SK-N-SH (cell line): ENCODE measurements around the gene CLCN2. TPM values are rescaled to one million over a fixed set of nuclear protein-coding genes. Genes with fewer than 3 reads are reported as not detected.

Source experiments
- CTCF ChIA-PET: fragments of 300-600, 350-600 bp; formaldehyde crosslinking; extraction: SDS; loops from one replicate; lab custom pipeline; 2021; lab: Yijun Ruan, JAX
- POLR2A ChIA-PET: fragments of 350-600 bp; sonication (Branson Sonifier 250); formaldehyde crosslinking; extraction: SDS; loops from one replicate; lab custom pipeline; 2020; ENCODE audit warnings: antibody characterized with exemption, inconsistent platforms; lab: Yijun Ruan, JAX
- DNase-seq: peaks from one replicate; pipeline ENCODE4 v3.0.0; 2012
- H2AFZ ChIP-seq: fragments of 200-600 bp; sonication (generic); 2 replicates; pipeline ENCODE4 v1.8.1; 2016; ENCODE audit warnings: antibody characterized with exemption, mild to moderate bottlenecking, low read depth
- H3F3A ChIP-seq: fragments of 200-600 bp; sonication (generic); replicated peaks from 2 replicates; pipeline ENCODE3; 2016; ENCODE audit warnings: antibody characterized with exemption, mild to moderate bottlenecking; ENCODE audit not compliant: insufficient read depth
- H3K27ac ChIP-seq, 2 experiments: fragments of 200-500 bp in 1 of 2; fragments of 200-600 bp in 1 of 2; sonication (Bioruptor generic) in 1 of 2; sonication (generic), shearing (Covaris generic) in 1 of 2; 2 replicates each; pipeline versions ENCODE4 v1.5.1 to v1.6.1; 2014 to 2016; ENCODE audit warnings: low read depth in 2 of 2, inconsistent platforms in 1 of 2, low read length in 1 of 2, mild to moderate bottlenecking in 1 of 2, mixed read lengths in 1 of 2
- H3K27me3 ChIP-seq: fragments of 200-600 bp; sonication (generic), shearing (Covaris generic); 2 replicates; pipeline ENCODE4 v1.6.1; 2016; ENCODE audit warnings: mixed run types; ENCODE audit not compliant: insufficient read depth
- H3K36me3 ChIP-seq, 2 experiments: fragments of 200-500 bp in 1 of 2; fragments of 200-600 bp in 1 of 2; sonication (Bioruptor generic) in 1 of 2; sonication (generic) in 1 of 2; replicated peaks in 1 of 2; 2 replicates each; pipeline versions ENCODE3 to v1.5.1; 2014 to 2016; ENCODE audit warnings: low read length in 1 of 2, mild to moderate bottlenecking in 1 of 2; ENCODE audit not compliant: insufficient read depth in 2 of 2, control insufficient read depth in 1 of 2
- H3K4me1 ChIP-seq, 2 experiments: fragments of 200-500 bp in 1 of 2; fragments of 200-600 bp in 1 of 2; sonication (Bioruptor generic) in 1 of 2; sonication (generic), shearing (Covaris generic) in 1 of 2; 2 replicates each; pipeline versions ENCODE4 v1.5.1 to v1.6.1; 2014 to 2016; ENCODE audit warnings: low read depth in 1 of 2, low read length in 1 of 2, mixed run types in 1 of 2; ENCODE audit not compliant: insufficient read depth in 2 of 2, control insufficient read depth in 1 of 2
- H3K4me2 ChIP-seq: fragments of 200-600 bp; sonication (generic), shearing (Covaris generic); 2 replicates; pipeline ENCODE4 v1.6.1; 2017; ENCODE audit warnings: mixed run types
- H3K4me3 ChIP-seq, 2 experiments: fragments of 200-500 bp in 1 of 2; fragments of 200-600 bp in 1 of 2; sonication (Bioruptor generic) in 1 of 2; sonication (generic), shearing (Covaris generic) in 1 of 2; 2 replicates each; pipeline versions ENCODE4 v1.5.1 to v1.8.1; 2014 to 2016; ENCODE audit warnings: low read depth in 2 of 2, inconsistent platforms in 1 of 2, low read length in 1 of 2, mild to moderate bottlenecking in 1 of 2, mixed read lengths in 1 of 2, moderate library complexity in 1 of 2
- H3K79me2 ChIP-seq: fragments of 200-600 bp; sonication (generic); 2 replicates; pipeline ENCODE4 v1.8.1; 2017; ENCODE audit warnings: mild to moderate bottlenecking; ENCODE audit not compliant: insufficient read depth
- H3K9ac ChIP-seq: fragments of 200-600 bp; sonication (generic); 2 replicates; pipeline ENCODE4 v1.6.1; 2017; ENCODE audit warnings: mixed run types
- H3K9me2 ChIP-seq: fragments of 200-600 bp; sonication (generic); 2 replicates; pipeline ENCODE4 v1.6.1; 2017; ENCODE audit warnings: mixed run types
- H3K9me3 ChIP-seq: fragments of 200-600 bp; sonication (generic); 2 replicates; pipeline ENCODE4 v1.6.1; 2017; ENCODE audit warnings: mixed run types, mild to moderate bottlenecking, moderate library complexity
- H4K20me1 ChIP-seq: fragments of 200-600 bp; sonication (generic); 2 replicates; pipeline ENCODE4 v1.6.1; 2017; ENCODE audit warnings: mild to moderate bottlenecking, mixed run types; ENCODE audit not compliant: insufficient read depth
- CHD2 ChIP-seq: fragments of 150-350 bp; IDR thresholded peaks from 2 replicates; pipeline ENCODE4 v1.6.1; 2018; ENCODE audit warnings: low read length; ENCODE audit not compliant: partially characterized antibody
- ELF1 ChIP-seq: IDR thresholded peaks from 2 replicates; pipeline ENCODE4 v1.4.0; 2012
- FOXJ3 ChIP-seq: sonication (generic); formaldehyde crosslinking; IDR thresholded peaks from 2 replicates; pipeline ENCODE4 v1.5.1; 2020; ENCODE audit warnings: mild to moderate bottlenecking, missing genetic modification reagents
- FOXM1 ChIP-seq: IDR thresholded peaks from 2 replicates; pipeline ENCODE4 v1.4.0; 2012; ENCODE audit warnings: low read depth, mild to moderate bottlenecking
- IRF3 ChIP-seq: fragments of 150-350 bp; IDR thresholded peaks from 2 replicates; pipeline ENCODE4 v1.6.1; 2016; ENCODE audit warnings: mild to moderate bottlenecking, low read depth, low read length
- JUND ChIP-seq: IDR thresholded peaks from 2 replicates; pipeline ENCODE4 v1.4.0; 2012
- NFIC ChIP-seq: IDR thresholded peaks from 2 replicates; pipeline ENCODE4 v1.4.0; 2012; ENCODE audit warnings: borderline replicate concordance
- POLR2AphosphoS5 ChIP-seq: IDR thresholded peaks from 2 replicates; pipeline ENCODE4 v1.6.1; 2012; ENCODE audit warnings: low read depth, low read length
- RCOR1 ChIP-seq: fragments of 150-350 bp; IDR thresholded peaks from 2 replicates; pipeline ENCODE4 v1.6.1; 2017; ENCODE audit warnings: antibody characterized with exemption, low read length
- RFX5 ChIP-seq: IDR thresholded peaks from 2 replicates; pipeline ENCODE4 v1.6.1; 2012; ENCODE audit warnings: mild to moderate bottlenecking, improper control_type of control experiment, low read length
- RXRA ChIP-seq: IDR thresholded peaks from 2 replicates; pipeline ENCODE4 v1.4.0; 2012; ENCODE audit warnings: low read depth, mild to moderate bottlenecking, borderline replicate concordance
- SIN3A ChIP-seq: IDR thresholded peaks from 2 replicates; pipeline ENCODE4 v1.6.1; 2012; ENCODE audit warnings: low read depth, mild to moderate bottlenecking, low read length, moderate library complexity, borderline replicate concordance
- TAF1 ChIP-seq: IDR thresholded peaks from 2 replicates; pipeline ENCODE4 v1.6.1; 2012; ENCODE audit warnings: low read depth, mild to moderate bottlenecking, low read length, moderate library complexity, borderline replicate concordance
- WGBS: methylation state at CpG from one replicate; pipeline ENCODE4 v1.1.6; 2017; ENCODE audit warnings: low lambda C conversion rate; 5-methylcytosine and 5-hydroxymethylcytosine counted together
- polyA plus RNA-seq, 3 experiments: library from polyadenylated mRNA; depleted of rRNA; stranded (reverse); fragments of >200 nt; gene quantifications; 2 replicates each; pipeline ENCODE4 v1.2.3, GENCODE V29; 2012
- TF ChIP-seq, protein P1 (sequence below): fragments of 150-350 bp; IDR thresholded peaks from 2 replicates; pipeline ENCODE4 v1.6.1; 2017; ENCODE audit warnings: antibody characterized with exemption, low read length, low read depth, borderline replicate concordance

The CLCN2 gene
- polyA plus RNA-seq, 1 of the 3 experiments (the other 2 are of a cell fraction) = 9.1 TPM

DNA sequence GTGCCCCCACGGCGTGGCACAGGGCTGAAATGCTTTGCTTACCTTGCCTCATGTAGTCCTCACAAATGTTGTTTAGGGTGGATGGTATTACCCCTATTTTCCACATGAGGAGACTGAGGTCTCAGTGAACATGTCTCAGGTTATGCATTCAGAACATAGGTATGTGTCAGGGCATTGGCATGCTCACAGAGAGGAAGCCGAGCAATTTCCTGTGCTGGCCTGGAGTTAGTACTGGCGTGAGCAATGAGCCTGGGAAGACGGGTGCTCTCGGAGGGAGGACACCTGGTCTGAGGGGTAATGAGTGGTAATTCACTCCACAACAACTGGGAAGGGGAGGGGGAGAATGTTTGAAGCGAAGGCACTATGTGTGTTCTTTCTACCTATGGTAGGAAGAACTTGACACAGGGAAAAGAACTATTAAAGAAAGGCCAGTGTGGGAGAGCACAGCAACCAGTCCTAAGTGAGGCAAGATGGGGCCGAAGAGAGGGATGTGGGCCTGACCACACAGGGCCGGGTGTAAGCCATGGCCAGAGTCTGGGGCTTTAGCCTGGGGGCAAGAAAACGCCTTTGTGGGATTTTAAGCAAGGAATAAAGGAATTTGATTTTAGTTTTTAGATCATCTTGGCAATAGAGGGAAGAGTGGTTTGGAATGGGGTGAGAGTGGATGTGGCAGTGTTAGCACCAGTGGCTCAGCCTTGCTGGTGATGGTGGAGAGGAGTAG lies 28.9 kb downstream of the CLCN2 start (continued):
- TF ChIP-seq IRF3 (no peak), NFIC (peak; percentile 66), FOXM1 (no peak)

DNA sequence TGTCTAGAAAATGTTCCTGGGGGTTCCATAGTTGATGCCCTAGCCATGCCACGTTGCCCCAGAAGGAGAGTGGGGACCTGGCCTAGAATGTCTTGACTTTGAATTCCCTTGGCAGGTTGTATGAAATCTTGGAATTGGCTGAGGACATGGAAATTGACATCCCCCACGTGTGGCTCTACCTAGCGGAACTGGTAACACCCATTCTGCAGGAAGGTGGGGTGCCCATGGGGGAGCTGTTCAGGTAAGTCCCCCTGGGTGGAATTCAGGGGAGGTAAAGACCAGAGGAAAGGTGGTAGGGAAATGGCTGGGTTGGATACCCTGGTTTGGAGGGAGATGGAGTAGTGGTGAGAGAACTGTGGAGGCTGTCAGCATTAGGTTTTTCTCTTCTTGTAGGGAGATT lies 32.9 kb downstream of the CLCN2 start:
- H3K9ac ChIP-seq = no peak overlapping the region
- no peaks in the 10 kb centered on the region for H3K9me3 ChIP-seq
- no peak for DNase-seq
- ChIA-PET CTCF (interaction anchor here (1.2 kb wide), 1 partner anchor 11 kb away, joined by 3 read pairs; no protein-coding TSS in a partner anchor), POLR2A (interaction anchor here (1.0 kb wide), 1 partner anchor 9 kb away, joined by 3 read pairs; no protein-coding TSS in a partner anchor)
- H3K27ac ChIP-seq = no peak overlapping the region
- peaks cover 81% of the 10 kb centered on the region for H3K79me2 ChIP-seq
- peaks cover 0 to 18% of the 10 kb centered on the region in 2 experiments; a peak in 3 of 4 replicates for H3K4me1 ChIP-seq
- no peak overlapping the region for H3K4me2 ChIP-seq
- H2AFZ ChIP-seq = no peak overlapping the region
- peaks cover 85 to 89% of the 10 kb centered on the region in 2 experiments for H3K36me3 ChIP-seq
- peaks cover 71% of the 10 kb centered on the region for H3F3A ChIP-seq
- H4K20me1 ChIP-seq = peaks cover 36% of the 10 kb centered on the region
- no peak overlapping the region for H3K4me3 ChIP-seq
- TF ChIP-seq, protein P1, sequence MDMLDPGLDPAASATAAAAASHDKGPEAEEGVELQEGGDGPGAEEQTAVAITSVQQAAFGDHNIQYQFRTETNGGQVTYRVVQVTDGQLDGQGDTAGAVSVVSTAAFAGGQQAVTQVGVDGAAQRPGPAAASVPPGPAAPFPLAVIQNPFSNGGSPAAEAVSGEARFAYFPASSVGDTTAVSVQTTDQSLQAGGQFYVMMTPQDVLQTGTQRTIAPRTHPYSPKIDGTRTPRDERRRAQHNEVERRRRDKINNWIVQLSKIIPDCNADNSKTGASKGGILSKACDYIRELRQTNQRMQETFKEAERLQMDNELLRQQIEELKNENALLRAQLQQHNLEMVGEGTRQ = no peak
- TF ChIP-seq NFIC = no peak
- TF ChIP-seq POLR2AphosphoS5 = no peak
- TF ChIP-seq RFX5 = no peak
- TF ChIP-seq CHD2 = no peak
- TF ChIP-seq TAF1 = no peak
- TF ChIP-seq RCOR1 = no peak
- no peak for TF ChIP-seq RXRA
- no peak for TF ChIP-seq ELF1
- TF ChIP-seq SIN3A = no peak
- TF ChIP-seq IRF3 = no peak
- TF ChIP-seq JUND = no peak
- TF ChIP-seq FOXJ3 = no peak
- WGBS = 62% methylated on average over 3 of the region's 3 CpGs
- H3K9me2 ChIP-seq = no peaks in the 10 kb centered on the region
- no peaks in the 10 kb centered on the region for H3K27me3 ChIP-seq
